ENCODE measurements around the gene ZNF766. TPM values are rescaled to one million over a fixed set of nuclear protein-coding genes. Genes with fewer than 3 reads are reported as not detected.

The ZNF766 gene
- total and polyA plus RNA-seq, 9 of the 15 experiments (the other 6 are each of a cell fraction or from before 2014, with no cell fraction given): 6.7 to 23.0 (median 11.2) TPM

DNA sequence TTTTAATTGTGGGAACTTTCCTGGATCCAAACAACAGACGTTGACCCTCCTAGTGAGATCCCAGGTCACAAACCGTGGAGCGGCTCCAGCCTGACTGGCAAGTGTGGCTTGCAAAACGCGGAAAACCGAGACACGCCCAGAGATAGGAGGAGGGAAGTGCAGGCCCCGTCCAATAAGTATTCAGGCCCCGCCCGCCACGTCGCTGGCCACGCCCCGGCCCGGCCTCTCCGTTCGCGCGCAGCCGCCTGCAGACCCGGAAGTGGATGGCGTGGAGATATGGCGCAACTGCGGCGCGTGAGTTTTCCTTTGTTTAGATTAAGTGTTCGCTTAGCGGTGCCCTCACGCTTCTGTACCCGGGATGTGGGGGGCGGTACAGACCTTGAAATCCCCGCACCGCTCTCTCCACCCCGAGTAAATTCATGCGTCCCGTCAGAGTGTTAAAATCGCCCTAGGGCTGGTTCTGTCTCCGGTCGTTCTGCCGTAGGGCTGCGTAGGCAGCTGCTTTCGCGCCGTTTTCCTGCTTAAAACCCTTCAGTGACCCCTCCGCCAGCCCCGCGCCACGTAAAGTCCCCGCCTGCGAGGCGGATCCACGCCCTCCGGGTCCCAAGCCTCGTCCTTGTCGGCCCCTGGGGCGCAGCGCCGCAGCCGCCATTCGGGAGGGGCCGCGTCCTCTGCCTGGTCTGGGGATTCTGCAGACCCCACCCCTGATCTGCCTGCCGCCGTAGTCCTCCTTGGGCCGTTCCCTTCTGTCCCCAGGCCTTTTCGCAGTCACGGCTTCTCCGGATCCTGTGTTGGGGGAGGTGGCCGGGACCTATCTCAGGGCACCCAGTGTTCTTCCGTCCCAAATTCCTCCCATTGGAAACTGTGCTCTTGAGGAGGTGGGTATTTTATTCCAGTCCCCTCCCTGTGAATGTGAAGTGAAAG is at the start of gene ZNF766 (continued):
- TF ChIP-seq, protein P1, sequence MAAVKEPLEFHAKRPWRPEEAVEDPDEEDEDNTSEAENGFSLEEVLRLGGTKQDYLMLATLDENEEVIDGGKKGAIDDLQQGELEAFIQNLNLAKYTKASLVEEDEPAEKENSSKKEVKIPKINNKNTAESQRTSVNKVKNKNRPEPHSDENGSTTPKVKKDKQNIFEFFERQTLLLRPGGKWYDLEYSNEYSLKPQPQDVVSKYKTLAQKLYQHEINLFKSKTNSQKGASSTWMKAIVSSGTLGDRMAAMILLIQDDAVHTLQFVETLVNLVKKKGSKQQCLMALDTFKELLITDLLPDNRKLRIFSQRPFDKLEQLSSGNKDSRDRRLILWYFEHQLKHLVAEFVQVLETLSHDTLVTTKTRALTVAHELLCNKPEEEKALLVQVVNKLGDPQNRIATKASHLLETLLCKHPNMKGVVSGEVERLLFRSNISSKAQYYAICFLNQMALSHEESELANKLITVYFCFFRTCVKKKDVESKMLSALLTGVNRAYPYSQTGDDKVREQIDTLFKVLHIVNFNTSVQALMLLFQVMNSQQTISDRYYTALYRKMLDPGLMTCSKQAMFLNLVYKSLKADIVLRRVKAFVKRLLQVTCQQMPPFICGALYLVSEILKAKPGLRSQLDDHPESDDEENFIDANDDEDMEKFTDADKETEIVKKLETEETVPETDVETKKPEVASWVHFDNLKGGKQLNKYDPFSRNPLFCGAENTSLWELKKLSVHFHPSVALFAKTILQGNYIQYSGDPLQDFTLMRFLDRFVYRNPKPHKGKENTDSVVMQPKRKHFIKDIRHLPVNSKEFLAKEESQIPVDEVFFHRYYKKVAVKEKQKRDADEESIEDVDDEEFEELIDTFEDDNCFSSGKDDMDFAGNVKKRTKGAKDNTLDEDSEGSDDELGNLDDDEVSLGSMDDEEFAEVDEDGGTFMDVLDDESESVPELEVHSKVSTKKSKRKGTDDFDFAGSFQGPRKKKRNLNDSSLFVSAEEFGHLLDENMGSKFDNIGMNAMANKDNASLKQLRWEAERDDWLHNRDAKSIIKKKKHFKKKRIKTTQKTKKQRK (IDR thresholded peaks at IDR 0.05; ENCODE audit: borderline replicate concordance, low read depth, low read length): no peak
- TF ChIP-seq ZNF24 (IDR thresholded peaks at IDR 0.05) (no peak), SUPT5H (IDR thresholded peaks at IDR 0.05) (peak; percentile 81), MECOM (CRISPR knock-in tag; IDR thresholded peaks at IDR 0.05) (no peak), MYNN (IDR thresholded peaks at IDR 0.05) (no peak), MYNN (CRISPR knock-in tag; IDR thresholded peaks at IDR 0.05) (no peak), CSDE1 (IDR thresholded peaks at IDR 0.05) (no peak), TOE1 (IDR thresholded peaks at IDR 0.05; ENCODE audit: borderline replicate concordance) (no peak), TOE1 (CRISPR knock-in tag; IDR thresholded peaks at IDR 0.05; ENCODE audit: borderline replicate concordance, low read depth) (0 out of 2 replicates have a peak, but pooled peaks have one; percentile 47), KDM1A (IDR thresholded peaks at IDR 0.05) (no peak), BCOR (IDR thresholded peaks at IDR 0.05) (no peak), SRSF7 (optimal IDR thresholded peaks at IDR 0.05; ENCODE audit: low read depth, low read length) (no peak), ZNF146 (CRISPR knock-in tag; IDR thresholded peaks at IDR 0.05; ENCODE audit: unreplicated experiment) (no peak), L3MBTL2 (IDR thresholded peaks at IDR 0.05) (peak; percentile 70), NFYB (IDR thresholded peaks at IDR 0.05; ENCODE audit: extremely low read depth, insufficient read length) (peak; percentile 76), JUN (IDR thresholded peaks at IDR 0.05; ENCODE audit: borderline replicate concordance, low read depth, low read length) (no peak; the same call in 1 of the 2 replicates), JUN (CRISPR knock-in tag; IDR thresholded peaks at IDR 0.05; ENCODE audit: borderline replicate concordance) (no peak)
- TF ChIP-seq, protein P2, sequence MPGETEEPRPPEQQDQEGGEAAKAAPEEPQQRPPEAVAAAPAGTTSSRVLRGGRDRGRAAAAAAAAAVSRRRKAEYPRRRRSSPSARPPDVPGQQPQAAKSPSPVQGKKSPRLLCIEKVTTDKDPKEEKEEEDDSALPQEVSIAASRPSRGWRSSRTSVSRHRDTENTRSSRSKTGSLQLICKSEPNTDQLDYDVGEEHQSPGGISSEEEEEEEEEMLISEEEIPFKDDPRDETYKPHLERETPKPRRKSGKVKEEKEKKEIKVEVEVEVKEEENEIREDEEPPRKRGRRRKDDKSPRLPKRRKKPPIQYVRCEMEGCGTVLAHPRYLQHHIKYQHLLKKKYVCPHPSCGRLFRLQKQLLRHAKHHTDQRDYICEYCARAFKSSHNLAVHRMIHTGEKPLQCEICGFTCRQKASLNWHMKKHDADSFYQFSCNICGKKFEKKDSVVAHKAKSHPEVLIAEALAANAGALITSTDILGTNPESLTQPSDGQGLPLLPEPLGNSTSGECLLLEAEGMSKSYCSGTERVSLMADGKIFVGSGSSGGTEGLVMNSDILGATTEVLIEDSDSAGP (CRISPR knock-in tag; IDR thresholded peaks at IDR 0.05): no peak
- TF ChIP-seq, protein P3, sequence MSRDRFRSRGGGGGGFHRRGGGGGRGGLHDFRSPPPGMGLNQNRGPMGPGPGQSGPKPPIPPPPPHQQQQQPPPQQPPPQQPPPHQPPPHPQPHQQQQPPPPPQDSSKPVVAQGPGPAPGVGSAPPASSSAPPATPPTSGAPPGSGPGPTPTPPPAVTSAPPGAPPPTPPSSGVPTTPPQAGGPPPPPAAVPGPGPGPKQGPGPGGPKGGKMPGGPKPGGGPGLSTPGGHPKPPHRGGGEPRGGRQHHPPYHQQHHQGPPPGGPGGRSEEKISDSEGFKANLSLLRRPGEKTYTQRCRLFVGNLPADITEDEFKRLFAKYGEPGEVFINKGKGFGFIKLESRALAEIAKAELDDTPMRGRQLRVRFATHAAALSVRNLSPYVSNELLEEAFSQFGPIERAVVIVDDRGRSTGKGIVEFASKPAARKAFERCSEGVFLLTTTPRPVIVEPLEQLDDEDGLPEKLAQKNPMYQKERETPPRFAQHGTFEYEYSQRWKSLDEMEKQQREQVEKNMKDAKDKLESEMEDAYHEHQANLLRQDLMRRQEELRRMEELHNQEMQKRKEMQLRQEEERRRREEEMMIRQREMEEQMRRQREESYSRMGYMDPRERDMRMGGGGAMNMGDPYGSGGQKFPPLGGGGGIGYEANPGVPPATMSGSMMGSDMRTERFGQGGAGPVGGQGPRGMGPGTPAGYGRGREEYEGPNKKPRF (IDR thresholded peaks at IDR 0.05; ENCODE audit: low read depth, low read length): no peak
- TF ChIP-seq, protein P4, sequence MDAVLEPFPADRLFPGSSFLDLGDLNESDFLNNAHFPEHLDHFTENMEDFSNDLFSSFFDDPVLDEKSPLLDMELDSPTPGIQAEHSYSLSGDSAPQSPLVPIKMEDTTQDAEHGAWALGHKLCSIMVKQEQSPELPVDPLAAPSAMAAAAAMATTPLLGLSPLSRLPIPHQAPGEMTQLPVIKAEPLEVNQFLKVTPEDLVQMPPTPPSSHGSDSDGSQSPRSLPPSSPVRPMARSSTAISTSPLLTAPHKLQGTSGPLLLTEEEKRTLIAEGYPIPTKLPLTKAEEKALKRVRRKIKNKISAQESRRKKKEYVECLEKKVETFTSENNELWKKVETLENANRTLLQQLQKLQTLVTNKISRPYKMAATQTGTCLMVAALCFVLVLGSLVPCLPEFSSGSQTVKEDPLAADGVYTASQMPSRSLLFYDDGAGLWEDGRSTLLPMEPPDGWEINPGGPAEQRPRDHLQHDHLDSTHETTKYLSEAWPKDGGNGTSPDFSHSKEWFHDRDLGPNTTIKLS (IDR thresholded peaks at IDR 0.05; ENCODE audit: borderline replicate concordance, low read depth): peak; percentile 86
